AG04450 (cell line): ENCODE measurements around the gene EPHA5. TPM values are rescaled to one million over a fixed set of nuclear protein-coding genes. Genes with fewer than 3 reads are reported as not detected.

Experiments used
- CTCF ChIA-PET: fragments of 300-600, 350-600 bp; formaldehyde crosslinking; extraction: SDS; loops from one replicate; lab custom pipeline; 2022; ENCODE audit warnings: antibody characterized with exemption, inconsistent platforms; lab: Charles Lee
- POLR2A ChIA-PET: fragments of 350-600 bp; formaldehyde crosslinking; extraction: SDS; loops from one replicate; lab custom pipeline; 2021; ENCODE audit warnings: antibody characterized with exemption, inconsistent platforms; lab: Yijun Ruan, JAX
- DNase-seq: peaks from one replicate; pipeline ENCODE4 v3.0.0-alpha.2; 2011; ENCODE audit warnings: low read depth, low spot score
- H3K27ac ChIP-seq: one replicate; pipeline ENCODE4 v1.5.1; 2012; ENCODE audit warnings: low read depth, low read length, control low read depth
- H3K27me3 ChIP-seq: one replicate; pipeline ENCODE4 v1.6.0; 2012; ENCODE audit warnings: low read length; ENCODE audit not compliant: control insufficient read depth, insufficient read depth
- H3K4me3 ChIP-seq: 2 replicates; pipeline ENCODE4 v1.5.1; 2011; ENCODE audit warnings: mild to moderate bottlenecking, low read depth, low read length, control low read depth
- H3K9me3 ChIP-seq: 2 replicates; pipeline ENCODE4 v1.5.1; 2012; ENCODE audit warnings: low read length; ENCODE audit not compliant: control insufficient read depth, insufficient read depth
- polyA plus RNA-seq: library from polyadenylated mRNA; depleted of rRNA; stranded (reverse); fragments of >200 nt; gene quantifications from 2 replicates; pipeline ENCODE4 v1.2.3, GENCODE V29; 2011
- TF ChIP-seq, protein P1 (sequence below): IDR thresholded peaks from 2 replicates; pipeline ENCODE4 v1.5.1; 2011; ENCODE audit warnings: low read depth, low read length, control low read depth, inconsistent platforms

EPHA5 gene
- polyA plus RNA-seq, 1 experiment, result 0.04 TPM

DNA sequence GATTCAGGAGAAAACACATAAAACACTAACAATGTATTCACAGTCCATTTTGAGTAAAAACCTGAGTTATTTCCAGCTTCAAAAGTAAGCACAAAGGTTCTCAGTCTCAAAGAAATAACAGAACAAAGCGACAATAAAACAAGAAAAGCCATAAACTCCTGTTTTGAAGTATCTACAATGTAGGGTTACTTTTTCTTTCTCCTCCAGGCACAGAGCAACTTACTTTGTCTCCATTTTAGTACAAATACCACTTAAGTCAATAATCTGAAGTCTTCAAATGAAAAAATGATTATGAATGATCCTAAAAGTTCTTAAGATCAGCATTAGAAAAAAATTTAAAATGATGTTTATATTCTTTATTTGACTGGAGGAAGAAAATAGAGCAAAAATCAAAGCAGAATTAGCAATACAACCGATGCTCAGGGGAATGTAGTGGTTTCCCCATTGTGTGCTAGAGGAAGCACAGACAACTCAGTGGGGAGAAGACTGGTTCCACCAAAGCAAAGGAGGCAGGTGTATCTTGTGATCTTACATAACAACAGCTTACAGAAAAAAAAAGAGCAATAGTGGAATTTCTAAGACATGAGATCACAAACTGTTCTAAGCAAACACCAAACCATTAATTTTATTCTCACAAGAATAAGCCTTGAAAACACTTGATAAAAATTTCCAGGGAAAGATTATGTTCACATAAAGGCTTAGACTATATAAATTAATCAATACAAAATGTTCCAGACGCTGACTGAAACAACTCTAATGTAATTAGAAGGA is 35.1 kb downstream of the EPHA5 start:
- POLR2A ChIA-PET, result no interaction called here
- Histone ChIP-seq H3K27me3 (no peaks in the 10 kb centered on the region), H3K27ac (no peak overlapping the region), H3K4me3 (no peak overlapping the region), H3K9me3 (no peaks in the 10 kb centered on the region)
- CTCF ChIA-PET, result no interaction called here
- no peak for DNase-seq
- TF ChIP-seq, protein P1, sequence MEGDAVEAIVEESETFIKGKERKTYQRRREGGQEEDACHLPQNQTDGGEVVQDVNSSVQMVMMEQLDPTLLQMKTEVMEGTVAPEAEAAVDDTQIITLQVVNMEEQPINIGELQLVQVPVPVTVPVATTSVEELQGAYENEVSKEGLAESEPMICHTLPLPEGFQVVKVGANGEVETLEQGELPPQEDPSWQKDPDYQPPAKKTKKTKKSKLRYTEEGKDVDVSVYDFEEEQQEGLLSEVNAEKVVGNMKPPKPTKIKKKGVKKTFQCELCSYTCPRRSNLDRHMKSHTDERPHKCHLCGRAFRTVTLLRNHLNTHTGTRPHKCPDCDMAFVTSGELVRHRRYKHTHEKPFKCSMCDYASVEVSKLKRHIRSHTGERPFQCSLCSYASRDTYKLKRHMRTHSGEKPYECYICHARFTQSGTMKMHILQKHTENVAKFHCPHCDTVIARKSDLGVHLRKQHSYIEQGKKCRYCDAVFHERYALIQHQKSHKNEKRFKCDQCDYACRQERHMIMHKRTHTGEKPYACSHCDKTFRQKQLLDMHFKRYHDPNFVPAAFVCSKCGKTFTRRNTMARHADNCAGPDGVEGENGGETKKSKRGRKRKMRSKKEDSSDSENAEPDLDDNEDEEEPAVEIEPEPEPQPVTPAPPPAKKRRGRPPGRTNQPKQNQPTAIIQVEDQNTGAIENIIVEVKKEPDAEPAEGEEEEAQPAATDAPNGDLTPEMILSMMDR, result no peak

- ChIA-PET CTCF (no interaction called here), POLR2A (no interaction called here)
- Histone ChIP-seq H3K4me3 (no peak overlapping the region), H3K27me3 (no peaks in the 10 kb centered on the region), H3K9me3 (no peaks in the 10 kb centered on the region), H3K27ac (no peak overlapping the region)
- DNase-seq, result no peak
- TF ChIP-seq, protein P1, result no peak
Measured at GRCh38 chr4:65624651-65625050, 45.6 kb downstream of the EPHA5 start.

- ChIA-PET POLR2A (no interaction called here), CTCF (no interaction called here)
- TF ChIP-seq, protein P1, result no peak
- peak; percentile 4 for DNase-seq
- H3K27ac ChIP-seq, result no peak overlapping the region
- no peaks in the 10 kb centered on the region for H3K27me3 ChIP-seq
- H3K4me3 ChIP-seq, result no peak overlapping the region
- no peaks in the 10 kb centered on the region for H3K9me3 ChIP-seq
Measured at GRCh38 chr4:65623506-65623905, 46.8 kb downstream of the EPHA5 start.

- H3K4me3 ChIP-seq, result no peak overlapping the region
- no peak for DNase-seq
- TF ChIP-seq, protein P1, result no peak
- ChIA-PET CTCF (no interaction called here), POLR2A (no interaction called here)
- no peak overlapping the region for H3K27ac ChIP-seq
- no peaks in the 10 kb centered on the region for H3K9me3 ChIP-seq
- no peaks in the 10 kb centered on the region for H3K27me3 ChIP-seq
Measured at GRCh38 chr4:65617416-65617815, 52.9 kb downstream of the EPHA5 start.

GRCh38 chr4:65604515-65604914 is 65.8 kb downstream of the EPHA5 start:
- Histone ChIP-seq H3K27me3 (no peaks in the 10 kb centered on the region), H3K27ac (no peak overlapping the region), H3K4me3 (no peak overlapping the region), H3K9me3 (no peaks in the 10 kb centered on the region)
- ChIA-PET POLR2A (no interaction called here), CTCF (no interaction called here)
- TF ChIP-seq, protein P1, result no peak
- DNase-seq, result no peak
